Retinal pigment epithelial cell (primary cell): ENCODE results near the gene GAL3ST1.
"Not testable (repeated sequence)": the region's sequence is repeated elsewhere in the genome, so short reads cannot be mapped to it uniquely, and the experiment has no call there.

Experiments used
- DNase-seq: peaks from one replicate; pipeline ENCODE4 v3.0.0-alpha.2; 2010; ENCODE audit warnings: low read depth
- H3K4me3 ChIP-seq: 2 replicates; pipeline ENCODE4 v1.5.1; 2011; ENCODE audit warnings: mild to moderate bottlenecking, low read length, control low read depth, moderate library complexity
- TF ChIP-seq, protein P1 (sequence below): conservative IDR thresholded peaks from 2 replicates; pipeline ENCODE4 v1.5.1; 2011; ENCODE audit warnings: low read depth, low read length, control low read depth, inconsistent platforms

GAL3ST1 gene

DNA sequence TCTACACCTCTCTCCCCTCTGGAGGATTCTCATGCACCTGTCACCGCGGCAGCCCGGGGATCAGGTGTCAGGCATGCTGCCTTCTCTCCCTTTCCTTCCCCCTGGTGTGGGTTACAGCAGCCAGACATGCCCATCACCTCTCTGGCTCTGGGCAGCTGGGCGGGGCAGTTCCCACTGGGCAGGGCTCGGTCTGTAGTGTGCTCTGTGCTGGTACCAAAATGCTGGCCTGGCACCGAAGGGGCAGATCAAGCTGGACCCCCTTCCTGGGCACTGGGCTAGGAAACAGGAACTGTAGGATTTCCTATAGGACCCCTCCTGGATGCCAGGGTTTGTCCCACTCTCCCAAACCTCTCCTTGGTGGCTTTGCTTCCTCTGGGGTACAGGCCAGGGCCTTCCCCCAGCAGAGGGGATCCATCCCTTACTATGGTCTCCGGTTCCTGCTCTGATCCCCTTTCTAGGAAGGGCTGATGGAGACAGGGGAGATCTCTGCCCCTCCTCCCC is 821 bp downstream of the GAL3ST1 start:
- no peak overlapping the region for H3K4me3 ChIP-seq

DNA sequence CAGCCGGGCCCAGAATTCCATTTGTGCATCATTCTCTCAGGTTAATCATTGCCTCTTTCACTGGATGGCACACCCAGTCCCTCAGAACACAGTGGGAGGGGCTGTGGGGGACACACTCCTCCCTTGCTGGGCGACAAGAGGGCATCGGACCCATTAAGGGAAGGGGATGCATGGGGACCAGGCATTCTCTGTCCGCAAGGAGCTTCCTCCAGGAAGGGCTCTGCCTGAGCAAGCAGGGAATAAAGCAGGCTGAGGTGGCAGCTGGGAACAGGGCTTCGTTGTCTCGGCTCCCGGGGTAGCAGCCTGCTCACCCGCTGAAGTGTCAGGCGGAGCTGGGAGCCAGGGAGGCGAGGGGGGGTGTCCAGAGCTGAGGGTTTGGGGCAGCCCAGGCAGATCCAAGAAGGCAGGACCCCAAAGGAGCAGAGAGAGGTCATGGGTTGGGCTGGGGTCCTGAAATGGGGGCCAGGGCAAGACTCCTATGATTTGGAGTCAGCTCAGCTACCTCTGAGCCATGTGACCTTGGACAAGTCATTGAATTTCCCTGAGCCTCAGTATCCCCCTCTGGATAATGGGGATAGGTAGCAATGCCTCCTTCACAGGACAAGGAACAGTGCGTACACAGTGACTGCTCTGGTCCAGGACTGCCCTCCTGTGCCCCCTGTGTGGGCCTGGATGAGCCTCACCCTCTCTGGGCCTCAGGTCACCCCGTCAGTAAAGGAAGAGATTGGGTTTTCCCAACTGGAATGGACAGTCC is 1.4 kb downstream of the GAL3ST1 start:
- no peak overlapping the region for H3K4me3 ChIP-seq
- DNase-seq = no peak
- TF ChIP-seq, protein P1, sequence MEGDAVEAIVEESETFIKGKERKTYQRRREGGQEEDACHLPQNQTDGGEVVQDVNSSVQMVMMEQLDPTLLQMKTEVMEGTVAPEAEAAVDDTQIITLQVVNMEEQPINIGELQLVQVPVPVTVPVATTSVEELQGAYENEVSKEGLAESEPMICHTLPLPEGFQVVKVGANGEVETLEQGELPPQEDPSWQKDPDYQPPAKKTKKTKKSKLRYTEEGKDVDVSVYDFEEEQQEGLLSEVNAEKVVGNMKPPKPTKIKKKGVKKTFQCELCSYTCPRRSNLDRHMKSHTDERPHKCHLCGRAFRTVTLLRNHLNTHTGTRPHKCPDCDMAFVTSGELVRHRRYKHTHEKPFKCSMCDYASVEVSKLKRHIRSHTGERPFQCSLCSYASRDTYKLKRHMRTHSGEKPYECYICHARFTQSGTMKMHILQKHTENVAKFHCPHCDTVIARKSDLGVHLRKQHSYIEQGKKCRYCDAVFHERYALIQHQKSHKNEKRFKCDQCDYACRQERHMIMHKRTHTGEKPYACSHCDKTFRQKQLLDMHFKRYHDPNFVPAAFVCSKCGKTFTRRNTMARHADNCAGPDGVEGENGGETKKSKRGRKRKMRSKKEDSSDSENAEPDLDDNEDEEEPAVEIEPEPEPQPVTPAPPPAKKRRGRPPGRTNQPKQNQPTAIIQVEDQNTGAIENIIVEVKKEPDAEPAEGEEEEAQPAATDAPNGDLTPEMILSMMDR = no peak

More for the DNA sequence above, 821 bp downstream of the GAL3ST1 start:
- DNase-seq = no peak
- TF ChIP-seq, protein P1 = no peak

DNA sequence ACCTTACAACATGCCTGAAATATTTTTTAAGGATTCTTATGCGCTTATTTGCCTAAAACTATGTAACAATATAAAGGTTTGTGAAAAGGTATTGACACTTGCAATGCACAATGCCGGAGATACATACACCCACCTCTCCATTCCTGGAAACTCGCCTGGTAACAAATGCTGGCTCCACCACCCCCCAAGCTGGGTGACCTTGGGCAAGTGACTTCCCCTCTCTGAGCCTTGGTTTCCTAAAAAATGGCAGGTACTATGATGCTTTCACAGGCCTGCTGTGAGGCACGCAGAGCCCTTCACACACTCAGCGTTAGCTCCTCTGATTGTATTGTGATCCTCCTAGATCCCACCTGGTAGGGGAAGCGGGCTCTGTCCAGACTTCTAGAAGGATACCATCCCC is 2.3 kb downstream of the GAL3ST1 start:
- TF ChIP-seq, protein P1 = no peak
- no peak overlapping the region for H3K4me3 ChIP-seq
- DNase-seq = no peak

DNA sequence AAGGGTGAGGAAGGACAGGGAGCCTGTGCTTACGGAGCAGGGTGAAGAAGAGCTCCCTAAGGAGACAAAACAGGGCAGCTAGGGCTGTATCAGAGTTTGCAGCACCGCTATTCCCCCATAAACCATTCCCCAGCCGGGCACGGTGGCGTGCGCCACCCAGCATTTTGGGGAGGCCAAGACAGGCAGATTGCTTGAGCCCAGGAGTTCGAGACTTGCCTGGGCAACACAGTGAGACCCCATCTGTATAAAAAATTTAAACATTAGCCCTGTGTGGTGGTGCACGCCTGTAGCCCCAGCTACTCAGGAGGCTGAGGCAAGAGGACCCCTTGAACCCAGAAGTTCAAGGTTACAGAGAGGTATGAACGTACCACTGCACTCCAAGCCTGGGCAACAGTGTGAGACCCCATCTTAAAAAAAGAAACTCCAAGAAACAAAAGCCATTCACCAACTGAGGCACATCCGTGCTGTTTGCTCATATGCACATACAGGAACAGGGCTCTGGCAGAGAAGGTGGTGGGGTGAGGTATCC is 4.7 kb downstream of the GAL3ST1 start:
- TF ChIP-seq, protein P1 = no peak

DNA sequence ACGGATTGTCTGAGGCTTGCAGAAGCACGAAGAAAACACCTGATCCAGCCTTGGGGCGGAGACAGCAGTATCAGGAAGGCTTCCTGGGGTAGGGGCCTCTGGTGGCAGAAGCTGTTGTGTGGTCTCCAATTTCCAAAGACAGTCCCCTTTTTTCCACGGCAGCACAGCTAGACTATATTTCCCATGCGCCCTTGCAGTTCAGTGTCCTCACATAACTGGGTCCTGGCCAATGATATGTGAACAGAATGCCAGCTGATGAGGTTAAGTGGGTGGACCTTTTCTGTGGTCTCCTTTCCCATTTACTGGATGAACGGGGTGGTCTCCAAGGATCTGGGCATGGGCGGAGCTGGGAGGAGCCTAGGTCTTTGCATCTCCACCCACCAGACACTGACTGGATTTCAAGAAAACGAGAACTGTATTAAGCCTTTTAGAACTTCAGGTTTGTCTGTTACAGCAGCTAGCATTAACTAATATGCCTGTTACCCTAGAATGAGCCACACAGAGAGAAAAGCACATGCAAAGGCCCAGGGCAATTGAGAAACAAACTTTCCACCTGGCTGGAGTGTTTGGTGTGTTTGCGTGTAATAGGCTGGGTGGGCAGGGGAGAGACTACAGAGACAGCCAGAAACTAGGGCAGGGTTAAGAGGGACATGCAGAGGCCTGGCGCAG is 6.2 kb downstream of the GAL3ST1 start:
- no peak overlapping the region for H3K4me3 ChIP-seq
- TF ChIP-seq, protein P1 = no peak
- DNase-seq = no peak

More for the DNA sequence above, 4.7 kb downstream of the GAL3ST1 start:
- DNase-seq = no peak
- H3K4me3 ChIP-seq = no peak overlapping the region

DNA sequence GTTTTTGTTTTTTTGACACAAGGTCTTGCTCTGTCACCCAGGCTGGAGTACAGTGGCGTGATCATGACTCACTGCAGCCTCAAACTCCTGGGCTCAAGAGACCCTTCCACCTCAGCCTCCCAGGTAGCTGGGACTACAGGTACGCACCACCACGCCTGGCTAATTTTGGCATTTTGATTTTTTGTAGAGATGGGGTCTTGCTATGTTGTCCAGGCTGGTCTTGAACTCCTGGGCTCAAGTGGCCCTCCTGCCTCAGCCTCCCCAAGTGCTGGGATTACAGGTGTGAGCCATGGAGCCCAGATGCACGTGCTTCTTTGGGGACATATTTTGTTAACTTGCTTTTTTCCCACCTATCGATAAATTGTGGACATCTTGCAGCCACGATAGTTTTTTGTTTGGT is 7.2 kb downstream of the GAL3ST1 start:
- not testable (repeated sequence) for DNase-seq, H3K4me3 ChIP-seq

DNA sequence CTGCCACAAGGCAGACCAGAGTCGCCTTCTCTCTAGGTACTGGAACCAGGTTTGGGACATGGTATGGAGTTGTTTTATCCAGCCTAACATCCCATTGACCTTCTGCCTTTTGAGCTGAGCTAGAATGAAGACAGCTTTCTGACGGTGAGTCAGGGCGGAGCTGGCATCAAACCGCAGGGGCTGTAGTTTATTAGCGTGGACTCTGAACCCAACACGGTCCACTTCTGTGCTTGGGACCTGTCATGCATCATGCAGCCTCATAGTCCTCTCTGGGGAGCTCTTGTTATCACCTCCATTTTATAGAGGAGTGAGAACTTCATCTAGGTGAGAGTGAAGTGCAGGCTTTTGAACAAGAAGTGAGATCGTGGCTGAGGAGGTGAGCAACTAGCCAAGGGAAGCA is 8.3 kb downstream of the GAL3ST1 start:
- no peak overlapping the region for H3K4me3 ChIP-seq
- TF ChIP-seq, protein P1 = no peak
- DNase-seq = no peak
